K562 (cell line): ENCODE measurements around the gene CCDC171.

Source experiments
- CAMTA2 ChIP-seq: fragments of 250-450 bp; sonication (Bioruptor Pico); conservative IDR thresholded peaks from 2 replicates; pipeline ENCODE4 v1.5.1; 2022
- CHCHD3 ChIP-seq: fragments of 250-450 bp; sonication (Bioruptor Pico); IDR thresholded peaks from 2 replicates; pipeline ENCODE4 v2.1.2; 2022; ENCODE audit warnings: mild to moderate bottlenecking
- ESRRA ChIP-seq: fragments of 450-650 bp; IDR thresholded peaks from 2 replicates; pipeline ENCODE4 v1.6.1; 2014; ENCODE audit warnings: low read depth, mild to moderate bottlenecking, moderate library complexity, borderline replicate concordance
- FOS ChIP-seq: IDR thresholded peaks from 3 replicates; pipeline ENCODE4 v1.6.1; 2011; ENCODE audit not compliant: insufficient read length; ENCODE audit errors: extremely low read depth
- HES1 ChIP-seq: fragments of 450-650 bp; IDR thresholded peaks from 2 replicates; pipeline ENCODE4 v1.6.1; 2016; ENCODE audit warnings: low read depth, mild to moderate bottlenecking, moderate library complexity
- HIVEP1 ChIP-seq: fragments of 250-450 bp; sonication (Bioruptor Pico); IDR thresholded peaks from 2 replicates; pipeline ENCODE4 v1.4.0; 2020; ENCODE audit warnings: mild to moderate bottlenecking
- HNRNPH1 ChIP-seq: fragments of 200-400 bp; formaldehyde crosslinking; optimal IDR thresholded peaks from 2 replicates; pipeline ENCODE3; 2017; ENCODE audit warnings: low read depth, mild to moderate bottlenecking, low read length, moderate library complexity
- KLF16 ChIP-seq: IDR thresholded peaks from 2 replicates; pipeline ENCODE4 v1.6.1; 2016; ENCODE audit warnings: antibody characterized with exemption
- ZBTB1 ChIP-seq: sonication (generic); formaldehyde crosslinking; IDR thresholded peaks from 2 replicates; pipeline ENCODE4 v1.8.1; 2023; ENCODE audit warnings: missing genetic modification reagents, low read depth, mild to moderate bottlenecking, borderline replicate concordance
- ZNF184 ChIP-seq: sonication (generic); formaldehyde crosslinking; IDR thresholded peaks from 2 replicates; pipeline ENCODE4 v1.5.0; 2020; ENCODE audit warnings: missing genetic modification reagents
- TF ChIP-seq, protein P1 (sequence below), 2 experiments: fragments of 450-650 bp; IDR thresholded peaks; 2 replicates each; pipeline ENCODE4 v1.6.1; 2016

GRCh38 chr9:16004613-16005012 is 451.8 kb downstream of the CCDC171 start:
- TF ChIP-seq, protein P1, sequence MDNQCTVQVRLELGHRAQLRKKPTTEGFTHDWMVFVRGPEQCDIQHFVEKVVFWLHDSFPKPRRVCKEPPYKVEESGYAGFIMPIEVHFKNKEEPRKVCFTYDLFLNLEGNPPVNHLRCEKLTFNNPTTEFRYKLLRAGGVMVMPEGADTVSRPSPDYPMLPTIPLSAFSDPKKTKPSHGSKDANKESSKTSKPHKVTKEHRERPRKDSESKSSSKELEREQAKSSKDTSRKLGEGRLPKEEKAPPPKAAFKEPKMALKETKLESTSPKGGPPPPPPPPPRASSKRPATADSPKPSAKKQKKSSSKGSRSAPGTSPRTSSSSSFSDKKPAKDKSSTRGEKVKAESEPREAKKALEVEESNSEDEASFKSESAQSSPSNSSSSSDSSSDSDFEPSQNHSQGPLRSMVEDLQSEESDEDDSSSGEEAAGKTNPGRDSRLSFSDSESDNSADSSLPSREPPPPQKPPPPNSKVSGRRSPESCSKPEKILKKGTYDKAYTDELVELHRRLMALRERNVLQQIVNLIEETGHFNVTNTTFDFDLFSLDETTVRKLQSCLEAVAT (IDR thresholded peaks at IDR 0.05): no peak
- no peak for TF ChIP-seq FOS
- no peak for TF ChIP-seq ZNF184 (CRISPR knock-in tag)
- TF ChIP-seq CHCHD3: no peak
- no peak for TF ChIP-seq KLF16
- no peak for TF ChIP-seq CAMTA2 (CRISPR knock-in tag)
- no peak for TF ChIP-seq HIVEP1 (CRISPR knock-in tag)
- no peak for TF ChIP-seq HES1
- TF ChIP-seq HNRNPH1: no peak
- TF ChIP-seq ZBTB1 (CRISPR knock-in tag): no peak
- TF ChIP-seq ESRRA: no peak
